Astrocyte of the cerebellum (primary cell): ENCODE measurements around the gene MSL1.

Experiments used
- DNase-seq: peaks from one replicate; pipeline ENCODE4 v3.0.0-alpha.2; 2011; ENCODE audit warnings: low read depth
- H3K4me3 ChIP-seq: 2 replicates; pipeline ENCODE4 v1.5.1; 2011; ENCODE audit warnings: mild to moderate bottlenecking, low read depth, low read length, moderate library complexity
- in situ Hi-C: cut with HindIII; loops from 2 replicates; pipeline ENCODE4 v1.10.0; 2017; ENCODE audit warnings: low sequenced_read_pairs
- TF ChIP-seq, protein P1 (sequence below): IDR thresholded peaks from 2 replicates; pipeline ENCODE4 v1.5.1; 2012; ENCODE audit warnings: low read length, low read depth, moderate library complexity, mild to moderate bottlenecking; ENCODE audit errors: missing control alignments

The MSL1 gene

GRCh38 chr17:40075201-40075941 lies 46.4 kb upstream of the MSL1 start:
- in situ Hi-C loops: no loop called here
- no peak overlapping the region for H3K4me3 ChIP-seq
- no peak for DNase-seq
- TF ChIP-seq, protein P1, sequence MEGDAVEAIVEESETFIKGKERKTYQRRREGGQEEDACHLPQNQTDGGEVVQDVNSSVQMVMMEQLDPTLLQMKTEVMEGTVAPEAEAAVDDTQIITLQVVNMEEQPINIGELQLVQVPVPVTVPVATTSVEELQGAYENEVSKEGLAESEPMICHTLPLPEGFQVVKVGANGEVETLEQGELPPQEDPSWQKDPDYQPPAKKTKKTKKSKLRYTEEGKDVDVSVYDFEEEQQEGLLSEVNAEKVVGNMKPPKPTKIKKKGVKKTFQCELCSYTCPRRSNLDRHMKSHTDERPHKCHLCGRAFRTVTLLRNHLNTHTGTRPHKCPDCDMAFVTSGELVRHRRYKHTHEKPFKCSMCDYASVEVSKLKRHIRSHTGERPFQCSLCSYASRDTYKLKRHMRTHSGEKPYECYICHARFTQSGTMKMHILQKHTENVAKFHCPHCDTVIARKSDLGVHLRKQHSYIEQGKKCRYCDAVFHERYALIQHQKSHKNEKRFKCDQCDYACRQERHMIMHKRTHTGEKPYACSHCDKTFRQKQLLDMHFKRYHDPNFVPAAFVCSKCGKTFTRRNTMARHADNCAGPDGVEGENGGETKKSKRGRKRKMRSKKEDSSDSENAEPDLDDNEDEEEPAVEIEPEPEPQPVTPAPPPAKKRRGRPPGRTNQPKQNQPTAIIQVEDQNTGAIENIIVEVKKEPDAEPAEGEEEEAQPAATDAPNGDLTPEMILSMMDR: peak; percentile 83

DNA sequence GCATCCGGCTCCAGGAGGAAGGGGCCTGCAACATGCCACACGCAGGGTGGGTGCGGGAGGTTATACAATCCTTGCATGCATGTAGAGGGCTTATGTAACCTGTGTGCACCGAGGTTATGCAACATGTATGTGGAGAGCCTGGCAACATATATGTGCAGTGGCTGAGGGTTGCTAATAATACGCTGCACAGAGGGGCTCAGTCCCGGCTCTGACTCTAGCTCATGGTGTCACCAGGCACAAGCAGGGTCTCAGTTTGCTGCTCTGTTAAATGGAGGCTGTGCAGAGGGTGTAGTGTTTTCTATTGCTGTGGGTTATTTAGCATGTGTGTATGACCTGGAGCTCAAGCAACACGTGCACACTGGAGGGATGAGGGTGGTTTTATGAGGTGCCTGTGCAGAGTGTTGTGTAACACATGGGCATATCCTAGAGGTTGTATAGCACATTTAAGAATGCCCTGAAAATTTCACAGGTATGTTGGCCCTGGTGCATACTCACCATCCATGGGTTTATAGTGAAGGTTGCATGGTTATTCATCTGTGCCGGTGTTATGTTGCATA lies 45.8 kb upstream of the MSL1 start:
- no peak for DNase-seq
- H3K4me3 ChIP-seq: no peak overlapping the region
- TF ChIP-seq, protein P1: no peak
- in situ Hi-C loops: no loop called here

- TF ChIP-seq, protein P1: no peak
- DNase-seq: no peak
- in situ Hi-C loops: no loop called here
- no peak overlapping the region for H3K4me3 ChIP-seq
Observed at GRCh38 chr17:40076591-40076990, 45.2 kb upstream of the MSL1 start.

DNA sequence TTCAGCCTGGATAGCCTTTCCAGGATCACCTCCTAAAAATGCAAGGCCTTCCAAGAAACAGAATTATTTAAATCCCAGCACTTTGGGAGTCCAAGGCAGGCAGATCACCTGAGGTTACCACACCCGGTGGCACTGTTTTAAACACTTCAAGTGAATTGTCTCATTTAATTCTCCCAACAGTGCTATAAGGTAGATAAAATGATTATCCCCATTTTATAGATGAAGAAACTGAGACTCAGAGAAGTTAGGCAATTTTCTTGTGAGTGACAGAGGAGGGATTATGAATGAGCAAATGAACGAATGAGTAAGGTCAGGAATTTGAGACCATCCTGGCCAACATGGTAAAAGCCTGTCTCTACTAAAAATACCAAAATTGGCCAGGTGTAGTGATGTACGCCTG lies 42.2 kb upstream of the MSL1 start:
- in situ Hi-C loops: no loop called here
- no peak for DNase-seq
- H3K4me3 ChIP-seq: no peak overlapping the region
- TF ChIP-seq, protein P1: no peak

- TF ChIP-seq, protein P1: no peak
- in situ Hi-C loops: no loop called here
- DNase-seq: no peak
- H3K4me3 ChIP-seq: no peak overlapping the region
Observed at GRCh38 chr17:40084477-40084876, 37.3 kb upstream of the MSL1 start.

- no peak overlapping the region for H3K4me3 ChIP-seq
- TF ChIP-seq, protein P1: peak; percentile 78
- no peak for DNase-seq
Observed at GRCh38 chr17:40086150-40087044, 35.4 kb upstream of the MSL1 start.

More at GRCh38 chr17:40086150-40087044, 35.4 kb upstream of the MSL1 start:
- in situ Hi-C loops: no loop called here
